SK-N-MC (cell line): ENCODE measurements around the gene TTC6.

ENCODE experiments used
- DNase-seq: peaks from one replicate; pipeline ENCODE4 v3.0.0-alpha.2; 2011; ENCODE audit warnings: low read depth, low spot score
- H3K27ac ChIP-seq: fragments of 200-600 bp; sonication (generic); 2 replicates; pipeline ENCODE4 v1.5.1; 2016; ENCODE audit warnings: mixed run types
- H3K36me3 ChIP-seq: fragments of 200-600 bp; sonication (generic); 2 replicates; pipeline ENCODE4 v1.6.1; 2017; ENCODE audit warnings: antibody characterized with exemption, low read length, mixed read lengths; ENCODE audit not compliant: insufficient read depth
- H3K4me3 ChIP-seq: fragments of 200-600 bp; sonication (generic); 2 replicates; pipeline ENCODE4 v1.5.1; 2016
- H3K9ac ChIP-seq: fragments of 200-600 bp; sonication (generic); 2 replicates; pipeline ENCODE4 v1.8.0; 2017; ENCODE audit warnings: mixed run types, mixed read lengths; ENCODE audit not compliant: insufficient read length
- H3K9me3 ChIP-seq: fragments of 200-600 bp; sonication (generic); 2 replicates; pipeline ENCODE4 v1.6.1; 2017; ENCODE audit warnings: low read depth, mild to moderate bottlenecking, antibody characterized with exemption, low read length, moderate library complexity, mixed read lengths
- EZH2 ChIP-seq: fragments of 200-600 bp; sonication (generic); IDR thresholded peaks from one replicate; pipeline ENCODE4 v1.6.1; 2017; ENCODE audit warnings: antibody characterized with exemption
- FOXP2 ChIP-seq: optimal IDR thresholded peaks from 2 replicates; pipeline ENCODE3; 2011; ENCODE audit warnings: mild to moderate bottlenecking, moderate library complexity; ENCODE audit not compliant: insufficient read depth; ENCODE audit errors: extremely low read length, control extremely low read depth
- POLR2AphosphoS5 ChIP-seq: IDR thresholded peaks from 2 replicates; pipeline ENCODE4 v1.6.1; 2012; ENCODE audit warnings: mild to moderate bottlenecking, low read depth, low read length, borderline replicate concordance

The TTC6 gene

DNA sequence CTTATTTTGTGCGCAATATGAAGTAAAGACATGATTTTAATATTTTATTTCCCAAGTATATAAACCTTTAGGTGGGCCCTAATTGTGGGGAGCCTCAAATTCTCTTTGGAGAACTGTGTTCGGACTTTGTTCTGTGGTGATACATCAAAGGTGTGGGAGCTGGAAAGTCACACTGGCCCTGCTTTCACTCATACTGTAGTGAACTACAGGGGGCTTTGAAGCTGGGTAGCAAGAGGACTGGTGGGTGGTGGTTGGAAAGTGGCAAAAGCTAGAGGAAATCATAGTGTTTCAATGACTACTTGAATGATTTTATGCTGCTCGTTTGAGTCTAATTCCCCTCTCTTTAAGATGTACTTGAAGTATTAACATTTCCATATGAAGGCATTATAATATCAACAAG, 13.2 kb downstream of the TTC6 start:
- H3K4me3 ChIP-seq: no peak overlapping the region
- no peak for DNase-seq
- TF ChIP-seq EZH2 (no peak), FOXP2 (no peak), POLR2AphosphoS5 (no peak)
- H3K27ac ChIP-seq: no peak overlapping the region
- H3K9me3 ChIP-seq: no peaks in the 10 kb centered on the region
- no peak overlapping the region for H3K9ac ChIP-seq
- no peaks in the 10 kb centered on the region for H3K36me3 ChIP-seq

DNA sequence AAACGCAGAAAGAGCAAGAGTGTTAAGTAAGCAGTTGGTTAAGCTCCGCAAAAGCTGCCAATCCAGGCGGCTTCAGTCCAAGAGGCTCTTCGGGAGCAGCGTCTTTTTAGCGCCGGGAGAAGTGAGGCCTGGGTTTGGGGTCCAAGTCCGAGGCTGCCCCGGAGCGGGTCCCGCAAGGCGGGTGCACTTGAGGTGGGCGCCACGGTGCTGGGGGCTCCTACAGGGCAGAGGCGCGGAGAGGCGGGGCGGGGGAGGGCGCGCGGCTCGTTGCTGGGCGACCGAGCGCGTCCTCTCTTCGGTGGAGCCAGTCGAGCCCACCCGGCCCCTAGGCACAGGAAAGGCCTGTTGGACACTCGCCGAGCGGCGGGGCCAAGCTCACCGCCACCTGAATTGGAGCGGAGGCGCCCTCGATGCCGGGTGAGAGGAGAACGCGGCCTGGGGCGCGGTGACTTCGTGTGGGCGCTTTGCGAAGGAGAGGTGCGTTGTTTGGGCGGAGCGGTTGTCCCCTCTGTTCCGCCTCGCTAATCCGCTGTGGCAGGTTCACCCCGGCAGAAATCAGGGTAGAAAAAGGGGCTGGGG, 15.6 kb downstream of the TTC6 start:
- no peak overlapping the region for H3K4me3 ChIP-seq
- H3K9ac ChIP-seq: no peak overlapping the region
- no peak overlapping the region for H3K27ac ChIP-seq
- H3K36me3 ChIP-seq: no peaks in the 10 kb centered on the region
- TF ChIP-seq POLR2AphosphoS5: no peak
- TF ChIP-seq FOXP2: no peak
- TF ChIP-seq EZH2: no peak
- H3K9me3 ChIP-seq: no peaks in the 10 kb centered on the region; the same call in 1 of the 2 replicates
- DNase-seq: no peak

DNA sequence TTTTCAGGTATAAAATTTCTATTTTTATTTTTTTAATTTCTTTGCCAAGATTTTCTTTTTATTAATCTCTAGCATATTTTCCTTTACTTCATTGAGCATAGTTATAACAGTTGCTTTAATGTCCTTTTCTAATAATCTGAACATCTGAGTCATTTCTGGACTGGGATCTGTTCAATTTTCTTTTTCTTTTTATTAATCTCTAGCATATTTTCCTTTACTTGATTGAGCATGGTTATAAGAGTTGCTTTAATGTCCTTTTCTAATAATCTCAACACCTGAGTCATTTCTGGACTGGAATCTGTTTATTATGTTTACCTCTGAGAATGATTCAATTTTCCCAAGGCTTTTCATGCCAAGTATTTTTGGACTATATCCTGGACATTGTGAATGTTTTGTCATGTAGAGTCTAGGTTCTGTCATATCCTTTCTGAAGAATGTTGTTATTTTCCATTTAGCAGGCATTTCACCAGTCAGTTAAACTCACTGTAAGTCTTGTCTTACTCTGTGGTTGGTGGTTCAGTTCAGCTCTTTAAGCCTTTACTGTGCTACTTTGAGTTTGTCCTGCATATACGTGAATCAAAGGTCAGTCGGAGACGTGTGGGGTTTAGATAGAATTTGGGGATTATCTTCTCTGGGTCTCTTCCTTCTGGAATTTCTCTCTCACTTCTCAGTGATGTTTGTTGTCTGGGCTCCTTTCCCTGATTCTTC, 20.3 kb downstream of the TTC6 start:
- no peak for DNase-seq
- no peaks in the 10 kb centered on the region; the same call in 1 of the 2 replicates for H3K9me3 ChIP-seq
- TF ChIP-seq POLR2AphosphoS5 (no peak), EZH2 (no peak), FOXP2 (no peak)
- no peak overlapping the region for H3K27ac ChIP-seq
- no peak overlapping the region for H3K9ac ChIP-seq
- H3K4me3 ChIP-seq: no peak overlapping the region
- no peaks in the 10 kb centered on the region for H3K36me3 ChIP-seq

DNA sequence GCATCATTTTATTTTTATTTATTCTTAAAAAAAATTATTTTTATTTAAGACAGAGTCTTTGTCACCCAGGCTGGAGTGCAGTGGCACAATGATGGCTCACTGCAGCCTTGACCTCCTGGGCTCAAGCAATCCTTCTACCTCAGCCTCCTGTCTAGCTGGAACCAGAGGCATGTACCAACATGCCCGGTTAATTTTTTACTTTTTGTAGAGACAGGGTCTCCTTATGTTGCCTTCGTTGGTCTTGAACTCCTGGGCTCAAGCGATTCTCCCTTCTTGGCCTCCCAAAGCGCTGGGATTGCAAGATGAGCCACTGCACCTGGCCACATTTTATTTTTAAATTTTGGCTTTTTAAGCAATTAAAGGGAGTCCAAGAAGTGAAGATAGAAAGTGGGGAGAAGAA, 21.4 kb downstream of the TTC6 start:
- no peak for DNase-seq
- H3K4me3 ChIP-seq: no peak overlapping the region
- no peaks in the 10 kb centered on the region for H3K36me3 ChIP-seq
- no peak overlapping the region for H3K9ac ChIP-seq
- TF ChIP-seq POLR2AphosphoS5: no peak
- no peak for TF ChIP-seq EZH2
- no peak for TF ChIP-seq FOXP2
- no peak overlapping the region for H3K27ac ChIP-seq
- H3K9me3 ChIP-seq: no peaks in the 10 kb centered on the region; the same call in 1 of the 2 replicates

DNA sequence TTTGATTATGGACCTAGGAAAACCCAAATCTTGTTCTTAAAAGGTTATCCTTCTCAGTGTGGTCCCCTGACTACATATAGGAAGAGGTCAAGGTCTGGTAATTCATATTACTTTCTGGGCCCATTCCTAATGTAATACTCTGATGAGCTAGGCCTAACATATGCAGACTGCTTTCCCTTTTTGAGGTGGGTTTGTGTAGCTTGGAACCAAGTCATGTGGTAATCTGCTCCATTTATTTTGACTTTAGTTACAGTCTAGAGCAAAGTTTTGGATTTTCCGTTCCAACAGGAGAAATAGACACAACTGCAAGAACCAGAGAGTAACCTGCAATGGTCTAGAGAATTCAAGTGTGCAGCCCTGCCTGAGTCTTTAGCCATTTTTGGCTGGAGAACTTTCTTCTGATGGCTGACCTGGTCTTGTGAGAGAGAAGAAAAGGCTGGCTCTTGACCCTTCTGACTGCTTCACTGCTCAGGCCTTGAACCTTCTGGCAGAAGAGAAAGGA, 22.5 kb downstream of the TTC6 start:
- TF ChIP-seq FOXP2: no peak
- no peak for TF ChIP-seq POLR2AphosphoS5
- no peak for TF ChIP-seq EZH2
- no peak overlapping the region for H3K4me3 ChIP-seq
- H3K9ac ChIP-seq: no peak overlapping the region
- no peak overlapping the region for H3K27ac ChIP-seq
- H3K9me3 ChIP-seq: no peaks in the 10 kb centered on the region; the same call in 1 of the 2 replicates
- DNase-seq: no peak
- no peaks in the 10 kb centered on the region for H3K36me3 ChIP-seq

DNA sequence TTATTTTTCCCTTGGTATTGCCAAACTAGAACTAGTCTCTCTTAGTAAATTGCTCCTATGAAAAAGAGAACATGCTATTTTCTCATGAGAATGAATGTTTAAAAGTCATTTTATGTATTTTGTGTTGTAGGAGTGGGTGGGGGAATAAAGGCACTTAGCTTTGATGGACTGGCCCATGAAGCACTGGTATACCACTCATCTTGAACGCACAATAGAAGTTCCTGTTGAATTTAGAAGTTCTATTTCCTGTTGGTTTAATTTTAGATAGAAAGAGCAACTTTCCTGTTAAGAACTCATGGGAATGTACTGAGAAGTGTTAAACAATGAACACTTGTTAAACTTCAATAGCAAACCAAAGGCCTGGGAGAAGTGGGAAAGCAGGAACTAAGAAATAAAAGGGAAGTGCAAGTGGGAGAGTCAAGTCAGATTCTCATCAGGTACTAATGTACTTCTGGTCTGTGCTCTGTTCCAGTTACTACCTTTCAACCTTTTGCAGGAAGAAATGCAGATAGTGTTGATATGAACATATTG, 23.1 kb downstream of the TTC6 start:
- H3K27ac ChIP-seq: no peak overlapping the region
- H3K9ac ChIP-seq: no peak overlapping the region
- H3K9me3 ChIP-seq: no peaks in the 10 kb centered on the region; the same call in 1 of the 2 replicates
- no peak overlapping the region for H3K4me3 ChIP-seq
- no peak for DNase-seq
- no peaks in the 10 kb centered on the region for H3K36me3 ChIP-seq
- no peak for TF ChIP-seq POLR2AphosphoS5
- no peak for TF ChIP-seq EZH2
- TF ChIP-seq FOXP2: no peak

DNA sequence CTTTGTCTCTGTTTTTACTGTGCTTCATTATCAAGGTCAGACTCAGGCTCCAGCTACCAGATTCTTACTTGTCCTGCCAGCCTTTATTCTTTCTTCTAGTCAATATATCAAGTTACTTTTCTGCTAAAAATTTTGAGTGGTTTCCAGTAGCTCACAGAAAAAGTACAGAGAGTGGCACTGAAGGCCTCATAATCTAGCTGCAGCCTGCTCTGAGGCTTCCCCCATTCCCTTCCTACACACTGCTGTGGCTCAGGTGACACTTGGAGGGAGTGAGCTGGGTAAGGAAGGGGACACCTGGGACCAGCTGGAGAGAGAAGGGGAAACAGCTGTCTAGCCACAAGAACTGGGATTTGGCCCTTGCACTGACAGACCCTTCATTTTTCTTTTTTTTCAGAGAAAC, 25.4 kb downstream of the TTC6 start:
- TF ChIP-seq POLR2AphosphoS5: no peak
- TF ChIP-seq EZH2: no peak
- TF ChIP-seq FOXP2: no peak
- DNase-seq: no peak
- H3K9ac ChIP-seq: no peak overlapping the region
- H3K36me3 ChIP-seq: no peaks in the 10 kb centered on the region
- H3K9me3 ChIP-seq: no peaks in the 10 kb centered on the region; the same call in 1 of the 2 replicates
- no peak overlapping the region for H3K27ac ChIP-seq
- no peak overlapping the region for H3K4me3 ChIP-seq

DNA sequence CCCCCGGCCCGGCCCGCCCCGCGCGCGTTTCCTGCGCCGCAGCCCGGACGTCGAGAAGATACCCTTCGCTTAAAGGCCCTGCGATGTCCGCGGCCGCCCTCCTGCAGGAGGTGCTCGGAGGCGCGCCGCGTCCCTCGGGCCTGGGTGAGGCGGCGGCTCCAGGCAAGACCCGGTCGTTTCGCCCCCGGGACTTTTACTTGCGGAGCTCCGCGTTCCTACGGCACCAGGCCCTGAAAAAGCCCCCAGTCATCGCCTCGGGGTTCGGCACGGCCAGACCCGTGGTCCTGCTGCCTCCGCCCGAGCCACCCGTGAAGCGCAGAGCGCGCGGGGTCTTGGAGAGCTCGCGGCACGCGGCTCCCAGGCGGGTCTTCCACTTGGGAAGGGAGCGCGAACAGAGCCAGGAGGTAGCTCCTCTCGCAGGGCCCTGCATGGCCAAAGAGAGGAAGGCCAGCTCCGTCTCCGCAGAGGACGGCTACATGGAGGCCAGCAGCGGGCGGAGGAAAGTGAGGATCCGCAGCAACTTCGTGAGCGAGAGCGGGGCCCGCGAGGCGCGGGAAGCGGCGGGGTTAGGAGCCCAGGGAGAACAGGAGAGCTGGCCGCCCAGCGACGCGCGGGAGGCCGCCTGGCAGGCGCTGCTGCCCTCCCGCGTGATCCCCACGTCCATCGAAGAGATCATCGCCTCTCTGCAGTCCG, 26.9 kb downstream of the TTC6 start:
- H3K9ac ChIP-seq: no peak overlapping the region
- no peak overlapping the region for H3K27ac ChIP-seq
- H3K36me3 ChIP-seq: no peaks in the 10 kb centered on the region
- H3K9me3 ChIP-seq: no peaks in the 10 kb centered on the region
- TF ChIP-seq POLR2AphosphoS5: no peak
- TF ChIP-seq EZH2: no peak
- no peak for TF ChIP-seq FOXP2
- DNase-seq: no peak
- no peak overlapping the region for H3K4me3 ChIP-seq
